Hepatocyte (in vitro differentiated cells): ENCODE measurements around the gene TMC8. TPM values are rescaled to one million over a fixed set of nuclear protein-coding genes. Genes with fewer than 3 reads are reported as not detected.
A peak's percentile ranks its signal among the peaks of the same experiment; 100 is the strongest.

Experiments
- DNase-seq: peaks from one replicate; pipeline ENCODE4 v3.0.0-alpha.2; 2016; ENCODE audit warnings: low spot score
- H2AFZ ChIP-seq: fragments of 200-600 bp; sonication (generic); 2 replicates; pipeline ENCODE4 v1.6.0; 2016; ENCODE audit warnings: antibody characterized with exemption, mild to moderate bottlenecking
- H3K27ac ChIP-seq: fragments of 200-600 bp; sonication (generic); 2 replicates; pipeline ENCODE4 v1.5.1; 2016; ENCODE audit warnings: mild to moderate bottlenecking
- H3K27me3 ChIP-seq: fragments of 200-600 bp; sonication (generic); 2 replicates; pipeline ENCODE4 v1.6.1; 2016
- H3K36me3 ChIP-seq: fragments of 200-600 bp; sonication (generic); replicated peaks from 2 replicates; pipeline ENCODE4 v1.5.1; 2016; ENCODE audit warnings: low read depth; ENCODE audit not compliant: insufficient read depth
- H3K4me1 ChIP-seq: fragments of 200-600 bp; sonication (generic); 2 replicates; pipeline ENCODE4 v1.5.1; 2016; ENCODE audit warnings: mild to moderate bottlenecking, moderate library complexity; ENCODE audit not compliant: insufficient read depth
- H3K4me2 ChIP-seq: fragments of 200-600 bp; sonication (generic); 2 replicates; pipeline ENCODE4 v1.6.0; 2016
- H3K4me3 ChIP-seq: fragments of 200-600 bp; sonication (generic); 2 replicates; pipeline ENCODE4 v1.5.1; 2016; ENCODE audit warnings: mild to moderate bottlenecking
- H3K79me2 ChIP-seq: fragments of 200-600 bp; sonication (generic); 2 replicates; pipeline ENCODE4 v1.6.0; 2017; ENCODE audit warnings: mild to moderate bottlenecking
- H3K9me2 ChIP-seq: fragments of 200-600 bp; sonication (generic); replicated peaks from 2 replicates; pipeline ENCODE4 v1.6.0; 2017; ENCODE audit warnings: mild to moderate bottlenecking; ENCODE audit not compliant: insufficient read depth
- H3K9me3 ChIP-seq: fragments of 200-600 bp; sonication (generic); 2 replicates; pipeline ENCODE4 v1.5.1; 2016; ENCODE audit warnings: low read depth, mild to moderate bottlenecking
- H4K20me1 ChIP-seq: fragments of 200-600 bp; sonication (generic); 2 replicates; pipeline ENCODE4 v1.6.0; 2016; ENCODE audit warnings: mild to moderate bottlenecking; ENCODE audit not compliant: insufficient read depth, poor library complexity, severe bottlenecking
- EZH2 ChIP-seq: fragments of 200-600 bp; sonication (generic); IDR thresholded peaks from 2 replicates; pipeline ENCODE4 v1.6.1; 2016; ENCODE audit warnings: antibody characterized with exemption, mild to moderate bottlenecking, borderline replicate concordance
- EZH2phosphoT487 ChIP-seq: fragments of 200-600 bp; sonication (generic); IDR thresholded peaks from one replicate; pipeline ENCODE4 v1.6.1; 2018; ENCODE audit warnings: antibody characterized with exemption, mild to moderate bottlenecking, low read depth, moderate library complexity; ENCODE audit not compliant: unreplicated experiment, severe bottlenecking
- WGBS: methylation state at CpG from one replicate; pipeline ENCODE4 v1.1.6; 2016; ENCODE audit warnings: low lambda C conversion rate; ENCODE audit errors: missing lambda C conversion rate; 5-methylcytosine and 5-hydroxymethylcytosine counted together
- polyA plus RNA-seq: library from polyadenylated mRNA; unstranded; fragments of >200 nt; fragmentation: Nextera tagmentation; extraction: Ambion mirVana; gene quantifications from 2 replicates; pipeline ENCODE4 v1.2.1, GENCODE V29; 2016
- total RNA-seq: library from RNA; depleted of rRNA; stranded (reverse); fragments of >200 nt; gene quantifications from 2 replicates; pipeline ENCODE4 v1.2.3, GENCODE V29; 2014
- TF ChIP-seq, protein P1 (sequence below): fragments of 200-600 bp; sonication (generic); IDR thresholded peaks from 2 replicates; pipeline ENCODE4 v1.5.1; 2016; ENCODE audit warnings: antibody characterized with exemption, mild to moderate bottlenecking; ENCODE audit not compliant: poor library complexity

Gene TMC8
- total and polyA plus RNA-seq, 2 experiments from 2014 or later: 0.07 to 1.2 TPM

DNA sequence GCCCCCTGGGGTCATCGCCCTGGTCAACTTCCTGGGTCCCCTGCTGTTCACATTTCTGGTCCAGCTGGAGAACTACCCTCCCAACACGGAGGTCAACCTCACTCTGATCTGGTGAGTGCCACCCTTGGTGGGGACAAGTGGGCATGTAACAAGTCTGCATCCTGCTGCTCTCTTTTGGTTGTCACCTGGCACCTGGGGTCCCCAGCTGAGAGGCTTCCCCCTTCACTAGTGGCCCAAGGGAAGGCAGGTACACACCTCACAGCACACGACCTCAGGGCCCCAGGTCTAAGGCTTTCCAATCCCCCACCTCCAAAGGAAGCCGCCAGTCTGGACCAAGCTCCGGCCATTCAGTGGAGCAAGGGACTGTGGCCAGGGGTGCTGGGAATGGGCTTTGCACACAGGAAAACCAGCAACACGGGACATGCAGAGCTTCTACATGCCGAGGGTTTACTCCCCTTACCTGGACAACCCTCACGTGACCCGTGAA is 4.4 kb downstream of the TMC8 start:
- WGBS: 85% methylated on average over 9 of the region's 9 CpGs
- H3K4me1 ChIP-seq: peaks cover 12% of the 10 kb centered on the region
- H3K4me3 ChIP-seq: no peak overlapping the region
- no peak overlapping the region for H3K27ac ChIP-seq
- no peak overlapping the region for H3K4me2 ChIP-seq
- TF ChIP-seq EZH2phosphoT487 (no peak), EZH2 (no peak)
- TF ChIP-seq, protein P1, sequence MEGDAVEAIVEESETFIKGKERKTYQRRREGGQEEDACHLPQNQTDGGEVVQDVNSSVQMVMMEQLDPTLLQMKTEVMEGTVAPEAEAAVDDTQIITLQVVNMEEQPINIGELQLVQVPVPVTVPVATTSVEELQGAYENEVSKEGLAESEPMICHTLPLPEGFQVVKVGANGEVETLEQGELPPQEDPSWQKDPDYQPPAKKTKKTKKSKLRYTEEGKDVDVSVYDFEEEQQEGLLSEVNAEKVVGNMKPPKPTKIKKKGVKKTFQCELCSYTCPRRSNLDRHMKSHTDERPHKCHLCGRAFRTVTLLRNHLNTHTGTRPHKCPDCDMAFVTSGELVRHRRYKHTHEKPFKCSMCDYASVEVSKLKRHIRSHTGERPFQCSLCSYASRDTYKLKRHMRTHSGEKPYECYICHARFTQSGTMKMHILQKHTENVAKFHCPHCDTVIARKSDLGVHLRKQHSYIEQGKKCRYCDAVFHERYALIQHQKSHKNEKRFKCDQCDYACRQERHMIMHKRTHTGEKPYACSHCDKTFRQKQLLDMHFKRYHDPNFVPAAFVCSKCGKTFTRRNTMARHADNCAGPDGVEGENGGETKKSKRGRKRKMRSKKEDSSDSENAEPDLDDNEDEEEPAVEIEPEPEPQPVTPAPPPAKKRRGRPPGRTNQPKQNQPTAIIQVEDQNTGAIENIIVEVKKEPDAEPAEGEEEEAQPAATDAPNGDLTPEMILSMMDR: no peak
- no peak for DNase-seq
- no peaks in the 10 kb centered on the region for H3K79me2 ChIP-seq
- H2AFZ ChIP-seq: no peak overlapping the region
- peaks cover 11% of the 10 kb centered on the region for H3K27me3 ChIP-seq
- H3K9me2 ChIP-seq: no peaks in the 10 kb centered on the region
- H3K36me3 ChIP-seq: no peaks in the 10 kb centered on the region
- no peaks in the 10 kb centered on the region for H3K9me3 ChIP-seq
- no peaks in the 10 kb centered on the region for H4K20me1 ChIP-seq

GRCh38 chr17:78135858-78136500 is 5.4 kb downstream of the TMC8 start:
- TF ChIP-seq, protein P1: no peak
- TF ChIP-seq EZH2phosphoT487 (no peak), EZH2 (no peak)
- Histone ChIP-seq H3K4me2 (no peak overlapping the region), H3K27me3 (peaks cover 7% of the 10 kb centered on the region)

DNA sequence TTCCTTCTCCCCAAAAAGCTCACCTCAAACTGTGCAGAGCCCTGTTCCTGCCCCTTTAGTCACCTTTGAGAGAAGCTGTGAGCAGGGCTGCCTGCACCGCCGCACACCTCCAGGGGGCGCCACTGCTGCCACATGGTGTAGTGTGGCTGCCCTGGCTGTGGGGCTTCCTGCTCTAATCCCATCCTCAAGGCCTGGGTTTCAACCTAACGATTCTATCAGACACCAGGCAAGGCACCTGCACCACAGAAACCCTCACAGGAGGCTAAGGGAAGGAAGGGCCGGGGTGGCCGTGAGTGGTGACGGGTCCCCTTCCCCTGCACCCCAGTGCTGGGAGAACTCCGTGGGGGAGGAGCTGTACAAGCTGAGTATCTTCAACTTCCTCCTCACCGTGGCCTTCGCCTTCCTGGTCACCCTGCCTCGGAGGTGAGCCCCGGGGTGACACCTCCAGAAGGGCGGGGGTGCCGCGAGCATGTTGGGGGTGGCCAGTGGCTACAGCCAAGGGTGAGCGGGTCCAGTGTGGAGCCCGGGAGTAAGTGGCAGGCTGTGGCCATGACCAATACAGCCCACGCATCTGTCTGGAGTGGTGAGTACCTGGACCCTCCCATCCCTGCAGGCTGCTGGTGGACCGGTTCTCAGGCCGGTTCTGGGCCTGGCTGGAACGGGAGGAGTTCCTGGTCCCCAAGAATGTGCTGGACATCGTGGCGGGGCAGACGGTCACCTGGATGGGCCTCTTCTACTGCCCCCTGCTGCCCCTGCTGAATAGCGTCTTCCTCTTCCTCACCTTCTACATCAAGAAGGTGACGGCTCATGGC is 7.0 kb downstream of the TMC8 start:
- TF ChIP-seq, protein P1: peak; percentile 30
- no peak for TF ChIP-seq EZH2
- no peak for TF ChIP-seq EZH2phosphoT487

More at GRCh38 chr17:78135858-78136500, 5.4 kb downstream of the TMC8 start:
- Histone ChIP-seq H3K36me3 (no peaks in the 10 kb centered on the region), H3K9me2 (no peaks in the 10 kb centered on the region), H3K4me1 (peaks cover 12% of the 10 kb centered on the region), H3K9me3 (no peaks in the 10 kb centered on the region), H2AFZ (no peak overlapping the region), H3K27ac (no peak overlapping the region), H3K79me2 (no peaks in the 10 kb centered on the region), H3K4me3 (no peak overlapping the region), H4K20me1 (no peaks in the 10 kb centered on the region)
- DNase-seq: no peak
- 93% methylated on average over 9 of the region's 9 CpGs for WGBS

More for the DNA sequence above, 7.0 kb downstream of the TMC8 start:
- H3K4me1 ChIP-seq: no peaks in the 10 kb centered on the region
- no peaks in the 10 kb centered on the region for H3K9me2 ChIP-seq
- no peaks in the 10 kb centered on the region for H3K9me3 ChIP-seq
- H3K36me3 ChIP-seq: no peaks in the 10 kb centered on the region
- H3K4me3 ChIP-seq: no peak overlapping the region
- no peak overlapping the region for H3K27ac ChIP-seq
- H2AFZ ChIP-seq: no peak overlapping the region
- no peaks in the 10 kb centered on the region for H4K20me1 ChIP-seq
- no peaks in the 10 kb centered on the region for H3K27me3 ChIP-seq
- WGBS: 78% methylated on average over 26 of the region's 26 CpGs
- H3K4me2 ChIP-seq: no peak overlapping the region
- no peak for DNase-seq
- no peaks in the 10 kb centered on the region for H3K79me2 ChIP-seq
